LoVo (cell line): ENCODE data around the gene SLC9C1.

Source experiments
- DNase-seq: peaks from one replicate; pipeline ENCODE4 v3.0.0-alpha.2; 2016; ENCODE audit warnings: low spot score

The SLC9C1 gene

GRCh38 chr3:112131111-112131510 lies 162.9 kb downstream of the SLC9C1 start:
- no peak for DNase-seq

DNA sequence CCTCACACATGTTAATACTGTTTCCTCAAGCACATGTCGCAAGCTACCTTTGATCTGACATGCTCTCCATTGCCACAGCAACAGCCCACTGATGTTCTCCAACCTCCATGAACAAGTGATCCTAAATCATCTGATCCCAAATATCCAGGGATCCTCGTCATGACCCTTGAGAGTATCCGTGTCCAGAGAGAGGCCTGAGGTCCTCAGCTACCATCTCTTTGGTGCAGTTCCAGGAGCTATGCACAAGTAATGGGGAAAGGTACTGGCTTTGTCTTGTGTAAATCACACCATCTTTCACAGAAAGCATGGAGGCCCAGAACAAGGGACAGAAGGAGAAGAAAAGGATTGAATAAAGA lies 163.4 kb downstream of the SLC9C1 start:
- DNase-seq: no peak

GRCh38 chr3:112129925-112130637 lies 163.9 kb downstream of the SLC9C1 start:
- no peak for DNase-seq

DNA sequence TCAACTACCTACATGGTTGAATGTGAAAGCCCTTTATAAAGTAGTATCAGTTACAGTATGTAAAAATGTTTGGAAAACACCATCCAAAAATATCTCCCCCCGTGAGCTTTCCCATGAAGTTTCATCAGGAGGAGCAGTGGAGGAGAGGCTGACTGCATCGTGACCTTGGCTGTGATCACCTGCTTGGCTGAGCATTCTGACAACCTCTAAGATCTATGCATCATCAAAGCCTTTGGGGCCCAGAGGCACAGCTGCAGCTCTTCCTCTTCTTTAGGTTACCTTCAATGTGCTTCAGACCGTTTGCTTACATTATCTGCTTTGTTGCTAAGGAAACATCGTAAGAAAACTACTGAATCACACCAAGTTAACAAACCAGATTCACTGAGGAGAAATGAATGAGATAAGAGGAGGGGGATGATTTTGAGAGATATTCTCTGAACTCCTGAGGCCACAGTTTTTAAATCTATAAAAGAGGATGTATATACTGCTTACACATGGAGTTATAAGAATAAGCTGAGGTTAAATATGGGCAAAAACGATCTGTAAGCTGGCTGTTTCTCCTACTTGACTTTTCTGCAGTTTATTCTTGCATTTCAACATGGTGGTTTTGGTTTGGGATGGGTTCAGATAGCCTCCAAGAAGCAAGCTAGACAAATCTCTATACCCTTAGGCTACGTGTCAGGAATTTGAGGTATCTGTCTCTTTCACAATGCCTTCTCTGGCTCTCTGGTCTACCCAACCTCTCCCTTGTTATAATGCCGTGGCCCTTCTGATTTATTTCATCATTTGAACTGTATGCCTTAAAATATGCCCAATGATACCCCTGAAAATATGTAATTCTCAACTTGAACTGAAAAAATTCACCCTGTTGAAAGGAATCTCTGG lies 164.9 kb downstream of the SLC9C1 start:
- DNase-seq: no peak

- DNase-seq: no peak
Measured at GRCh38 chr3:112127522-112128494, 166.2 kb downstream of the SLC9C1 start.

- no peak for DNase-seq
Measured at GRCh38 chr3:112126511-112126911, 167.5 kb downstream of the SLC9C1 start.

DNA sequence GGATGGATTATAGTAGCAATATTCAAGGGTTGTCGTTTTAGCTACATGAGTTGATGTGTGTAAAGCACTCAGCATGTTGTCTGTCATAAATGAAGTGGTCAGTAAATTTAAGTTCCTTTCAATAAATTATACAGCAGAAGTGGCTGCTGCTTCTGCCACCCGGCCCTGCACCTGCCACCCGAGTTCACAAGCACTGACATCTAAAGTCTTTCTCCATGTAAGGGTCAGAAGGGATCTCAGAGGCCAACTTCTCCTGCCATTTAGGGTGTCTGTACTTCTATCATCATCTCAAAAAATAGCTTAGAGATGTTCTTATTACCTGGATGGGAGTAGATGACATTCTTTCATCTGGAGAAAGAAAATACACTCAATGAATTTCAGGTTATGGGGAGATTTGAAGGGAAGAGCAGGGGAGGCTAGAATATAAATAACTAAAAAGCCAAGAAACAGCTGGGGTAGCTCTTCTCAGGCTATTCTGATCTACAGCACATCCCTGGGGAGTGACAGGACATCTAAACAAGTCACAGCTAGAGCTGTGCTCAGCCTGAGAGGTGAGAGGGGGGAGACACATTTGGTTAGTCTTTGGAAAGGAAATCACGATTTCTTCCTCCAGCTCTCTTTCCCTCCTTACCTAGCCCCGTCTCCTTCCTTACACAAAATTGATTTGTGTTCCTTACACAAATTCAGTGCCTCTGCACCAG lies 169.0 kb downstream of the SLC9C1 start:
- no peak for DNase-seq

GRCh38 chr3:112123548-112123947 lies 170.5 kb downstream of the SLC9C1 start:
- DNase-seq: no peak

GRCh38 chr3:112122870-112123269 lies 171.1 kb downstream of the SLC9C1 start:
- no peak for DNase-seq

- DNase-seq: no peak
Measured at GRCh38 chr3:112121577-112122547, 172.2 kb downstream of the SLC9C1 start.

DNA sequence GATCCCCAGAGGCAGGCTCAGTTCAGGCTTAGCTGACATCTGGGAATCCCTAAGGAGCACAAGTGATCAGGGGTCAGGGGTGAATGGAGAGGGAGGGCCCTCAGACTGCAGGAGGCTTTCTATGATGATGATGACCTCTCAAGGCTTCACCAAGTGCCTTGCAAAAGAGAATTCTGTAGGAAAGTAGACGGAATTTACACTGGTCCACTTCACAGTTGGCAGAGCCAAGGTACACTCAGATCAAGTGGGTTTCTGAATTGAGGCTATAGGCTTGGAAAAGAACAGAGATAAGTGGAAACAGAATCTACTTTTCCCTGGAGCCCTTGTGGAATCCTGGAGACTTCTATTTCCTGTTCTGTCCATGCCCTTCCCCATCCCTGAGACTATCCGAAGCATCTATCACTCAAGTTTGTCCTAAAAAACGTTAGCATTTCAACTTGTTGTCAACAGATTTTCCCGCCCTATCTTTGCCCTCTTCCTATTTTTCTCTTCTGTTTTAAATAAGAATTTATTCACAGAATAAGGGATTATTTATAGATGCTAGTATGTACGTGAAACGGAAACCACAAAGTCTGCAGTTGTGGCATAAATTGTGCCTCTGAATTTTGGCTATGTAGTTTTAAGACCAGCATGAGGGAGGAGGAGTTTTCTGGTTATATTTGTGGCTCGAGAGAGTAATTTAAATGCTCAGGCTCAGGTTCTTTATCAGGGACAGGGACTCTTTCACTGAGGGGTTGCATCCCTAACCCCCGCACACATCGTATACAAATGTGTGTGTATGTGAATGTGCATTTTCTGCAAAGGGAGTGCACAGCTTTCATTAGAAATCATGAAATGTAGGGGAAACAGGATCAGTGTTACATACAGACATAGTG lies 173.8 kb downstream of the SLC9C1 start:
- DNase-seq: no peak

DNA sequence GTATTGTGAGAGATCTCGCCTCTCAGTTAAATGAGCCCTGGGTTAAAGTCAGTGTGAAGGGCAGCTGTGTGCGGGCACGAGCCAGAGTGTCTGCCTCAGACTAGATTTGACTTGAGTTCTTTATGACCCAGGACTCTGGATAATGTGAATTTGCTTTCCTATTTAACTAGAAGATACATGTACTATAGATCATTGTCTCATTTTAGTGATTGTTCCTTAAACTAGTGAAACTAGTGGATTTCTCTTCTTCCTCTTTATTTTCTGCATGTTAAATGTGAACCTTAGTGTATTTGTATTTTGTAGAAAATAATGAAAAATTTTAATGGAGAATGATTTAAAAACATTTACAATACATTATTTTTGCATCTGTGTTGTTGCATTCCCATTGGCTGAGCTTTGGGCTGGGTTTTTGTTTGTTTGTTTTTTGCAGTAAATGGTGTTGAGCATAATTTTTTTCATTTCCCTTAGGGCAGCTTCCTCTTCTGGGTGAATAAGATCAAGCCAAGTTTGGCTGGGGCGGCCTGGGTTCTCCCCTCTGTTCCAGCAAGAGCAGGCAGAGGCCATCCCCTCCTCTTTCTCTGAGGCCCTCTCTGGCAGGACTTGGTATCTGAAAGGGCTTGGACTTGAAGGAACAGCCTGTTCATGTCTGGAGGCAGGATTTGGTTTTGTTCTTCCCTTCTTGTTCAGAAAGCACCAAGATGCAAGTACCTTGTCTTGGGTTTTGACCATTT lies 176.0 kb downstream of the SLC9C1 start:
- DNase-seq: no peak

DNA sequence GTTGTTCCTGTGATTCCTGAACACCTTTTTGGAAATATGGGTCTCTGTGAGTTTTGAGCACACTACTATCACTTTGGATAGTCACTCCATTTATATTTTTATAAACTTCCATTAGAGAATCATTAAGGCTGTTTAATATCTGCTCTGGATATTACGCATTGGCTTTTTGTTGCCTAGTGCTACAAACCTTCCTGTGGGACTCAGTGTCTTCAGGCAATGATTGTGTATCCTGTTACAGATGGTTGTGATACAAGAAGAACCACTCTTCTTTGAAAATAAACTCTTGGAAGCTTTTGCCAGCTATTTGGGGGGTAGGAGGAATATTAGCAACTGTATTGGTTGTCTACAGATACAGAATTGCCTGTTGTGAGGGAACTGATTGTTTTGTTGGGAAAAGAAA lies 176.6 kb downstream of the SLC9C1 start:
- no peak for DNase-seq

- no peak for DNase-seq
Measured at GRCh38 chr3:112116748-112117186, 177.2 kb downstream of the SLC9C1 start.

- DNase-seq: no peak
Measured at GRCh38 chr3:112115806-112116383, 178.1 kb downstream of the SLC9C1 start.

- DNase-seq: no peak
Measured at GRCh38 chr3:112115161-112115739, 178.8 kb downstream of the SLC9C1 start.

GRCh38 chr3:112114576-112115160 lies 179.3 kb downstream of the SLC9C1 start:
- DNase-seq: no peak
